ENCODE data around the gene MCM3AP. TPM values are rescaled to one million over a fixed set of nuclear protein-coding genes. Genes with fewer than 3 reads are reported as not detected.

MCM3AP gene
- total RNA-seq, 1 experiment from 2014 or later = 115 TPM

- DNase-seq (ENCODE audit: low spot score) = no peak
These were observed 97.6 kb downstream of the MCM3AP start for GRCh38 chr21:46187814-46188213.

- DNase-seq (ENCODE audit: low spot score) = no peak
These were observed 98.2 kb downstream of the MCM3AP start for GRCh38 chr21:46187261-46187660.

GRCh38 chr21:46185716-46186115 lies 99.7 kb downstream of the MCM3AP start:
- no peak for DNase-seq (ENCODE audit: low spot score)

Other genes with a start within 250 kb of the MCM3AP start
- gene COL6A2, start 187.5 kb downstream of the MCM3AP start, total RNA-seq (2014; rRNA removed; shearing (Covaris generic)) = not detected in 2 replicates
- gene FTCD, start 130.0 kb downstream of the MCM3AP start, total RNA-seq (2014; rRNA removed; shearing (Covaris generic)) = 0.33 TPM in 1 of 2 replicates, not detected in the other
- gene SPATC1L, start 101.2 kb downstream of the MCM3AP start, total RNA-seq (2014; rRNA removed; shearing (Covaris generic)) = 8.3 and 12.7 TPM in 2 replicates
- 95.6 and 109 TPM in 2 replicates for gene LSS, start 56.8 kb downstream of the MCM3AP start, total RNA-seq (2014; rRNA removed; shearing (Covaris generic))
- 9.4 and 10.5 TPM in 2 replicates for gene YBEY, start 731 bp upstream of the MCM3AP start, total RNA-seq (2014; rRNA removed; shearing (Covaris generic))
- gene C21orf58, start 38.3 kb upstream of the MCM3AP start, total RNA-seq (2014; rRNA removed; shearing (Covaris generic)) = 14.7 and 17.2 TPM in 2 replicates
- gene PCNT, start 38.5 kb upstream of the MCM3AP start, total RNA-seq (2014; rRNA removed; shearing (Covaris generic)) = 33.9 and 51.3 TPM in 2 replicates
- gene DIP2A, start 173.3 kb upstream of the MCM3AP start, total RNA-seq (2014; rRNA removed; shearing (Covaris generic)) = 15.2 and 17.8 TPM in 2 replicates

All from HT-29 (cell line).